ENCODE results near the gene EPS8L2.

GRCh38 chr11:720642-721246 is 14.7 kb downstream of the EPS8L2 start:
- TF ChIP-seq, protein P1, sequence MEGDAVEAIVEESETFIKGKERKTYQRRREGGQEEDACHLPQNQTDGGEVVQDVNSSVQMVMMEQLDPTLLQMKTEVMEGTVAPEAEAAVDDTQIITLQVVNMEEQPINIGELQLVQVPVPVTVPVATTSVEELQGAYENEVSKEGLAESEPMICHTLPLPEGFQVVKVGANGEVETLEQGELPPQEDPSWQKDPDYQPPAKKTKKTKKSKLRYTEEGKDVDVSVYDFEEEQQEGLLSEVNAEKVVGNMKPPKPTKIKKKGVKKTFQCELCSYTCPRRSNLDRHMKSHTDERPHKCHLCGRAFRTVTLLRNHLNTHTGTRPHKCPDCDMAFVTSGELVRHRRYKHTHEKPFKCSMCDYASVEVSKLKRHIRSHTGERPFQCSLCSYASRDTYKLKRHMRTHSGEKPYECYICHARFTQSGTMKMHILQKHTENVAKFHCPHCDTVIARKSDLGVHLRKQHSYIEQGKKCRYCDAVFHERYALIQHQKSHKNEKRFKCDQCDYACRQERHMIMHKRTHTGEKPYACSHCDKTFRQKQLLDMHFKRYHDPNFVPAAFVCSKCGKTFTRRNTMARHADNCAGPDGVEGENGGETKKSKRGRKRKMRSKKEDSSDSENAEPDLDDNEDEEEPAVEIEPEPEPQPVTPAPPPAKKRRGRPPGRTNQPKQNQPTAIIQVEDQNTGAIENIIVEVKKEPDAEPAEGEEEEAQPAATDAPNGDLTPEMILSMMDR (IDR thresholded peaks at IDR 0.05; ENCODE audit: poor library complexity), result no peak
- TF ChIP-seq EZH2 (IDR thresholded peaks at IDR 0.05; ENCODE audit: borderline replicate concordance), result no peak

Data from hepatocyte (in vitro differentiated cells).